GM19240 (cell line): ENCODE data around the gene LILRA5.
"Not testable (repeated sequence)": the region's sequence is repeated elsewhere in the genome, so short reads cannot be mapped to it uniquely, and the experiment has no call there.

Experiments
- DNase-seq: peaks from one replicate; pipeline ENCODE4 v3.0.0; 2011; ENCODE audit warnings: low spot score; ENCODE audit not compliant: insufficient read length

LILRA5 gene

GRCh38 chr19:54275951-54276350 lies 37.0 kb downstream of the LILRA5 start:
- no peak for DNase-seq

GRCh38 chr19:54274516-54274915 lies 38.5 kb downstream of the LILRA5 start:
- DNase-seq, result not testable (repeated sequence)

- DNase-seq, result no peak
These were observed 39.1 kb downstream of the LILRA5 start for GRCh38 chr19:54273821-54274220.

- DNase-seq, result not testable (repeated sequence)
These were observed 40.8 kb downstream of the LILRA5 start for GRCh38 chr19:54272181-54272580.

GRCh38 chr19:54271587-54271986 lies 41.4 kb downstream of the LILRA5 start:
- DNase-seq, result not testable (repeated sequence)

GRCh38 chr19:54271106-54271505 lies 41.9 kb downstream of the LILRA5 start:
- no peak for DNase-seq

- DNase-seq, result no peak
These were observed 44.0 kb downstream of the LILRA5 start for GRCh38 chr19:54268936-54269335.

GRCh38 chr19:54266133-54266532 lies 46.8 kb downstream of the LILRA5 start:
- peak; percentile 42 for DNase-seq

GRCh38 chr19:54262470-54262869 lies 50.5 kb downstream of the LILRA5 start:
- no peak for DNase-seq

GRCh38 chr19:54262066-54262465 lies 50.9 kb downstream of the LILRA5 start:
- DNase-seq, result no peak

GRCh38 chr19:54257116-54257480 lies 55.9 kb downstream of the LILRA5 start, which contains the start of gene LILRB5:
Gene LILRB5, minus strand, starts transcription at chr19:54257273. Its CDS starts 80 bp downstream, at chr19:54257193.
- no peak for DNase-seq
